SH-SY5Y (cell line): Measurements from ENCODE around the gene RBM12.

Experiments used
- GATA2 ChIP-seq: IDR thresholded peaks from 2 replicates; pipeline ENCODE4 v1.6.1; 2011; ENCODE audit warnings: mild to moderate bottlenecking, low read depth, low read length
- GATA3 ChIP-seq: IDR thresholded peaks from 2 replicates; pipeline ENCODE4 v1.6.1; 2011; ENCODE audit warnings: low read depth, mild to moderate bottlenecking, low read length, moderate library complexity

- TF ChIP-seq GATA2: no peak
- no peak for TF ChIP-seq GATA3
Measured at GRCh38 chr20:35652641-35653429, 11.9 kb downstream of the RBM12 start.
